Breast epithelium (tissue), 4 donors: ENCODE data around the gene IDUA. TPM values are rescaled to one million over a fixed set of nuclear protein-coding genes. Genes with fewer than 3 reads are reported as not detected.

Source experiments
- DNase-seq, 2 donors: peaks; one replicate each; pipeline ENCODE4 v3.0.0-alpha.2; 2019; ENCODE audit warnings: low spot score in 2 of 2
- H3K27ac ChIP-seq, 2 donors: fragments of 200-600 bp; sonication (generic) in 1 of 2; one replicate each; pipeline ENCODE4 v1.5.1; 2016 to 2019; ENCODE audit warnings: mild to moderate bottlenecking in 1 of 2
- H3K27me3 ChIP-seq, 2 donors: fragments of 200-600 bp; sonication (generic) in 1 of 2; one replicate each; pipeline versions ENCODE4 v1.5.1 to v1.6.0; 2017 to 2019; ENCODE audit warnings: control low read depth in 1 of 2, mild to moderate bottlenecking in 1 of 2
- H3K36me3 ChIP-seq: fragments of 200-600 bp; one replicate; pipeline ENCODE4 v1.5.1; 2019
- H3K4me1 ChIP-seq, 2 donors: fragments of 200-600 bp; sonication (generic); one replicate each; pipeline ENCODE4 v1.5.1; 2016 to 2019; ENCODE audit warnings: control low read depth in 1 of 2
- H3K4me3 ChIP-seq, 3 donors: fragments of 200-600 bp; sonication (generic); 1 replicate in 2 of 3; 2 replicates in 1 of 3; pipeline ENCODE4 v1.5.1; 2016 to 2019; ENCODE audit warnings: mild to moderate bottlenecking in 3 of 3, moderate library complexity in 2 of 3
- H3K9me3 ChIP-seq, 2 donors: fragments of 200-600 bp; sonication (generic) in 1 of 2; one replicate each; pipeline ENCODE4 v1.5.1; 2016 to 2019; ENCODE audit warnings: control low read depth in 1 of 2
- CTCF ChIP-seq, 3 donors: fragments of 450-650 bp; IDR thresholded peaks; one replicate each; pipeline ENCODE4 v1.5.1; 2016 to 2017; ENCODE audit warnings: antibody characterized with exemption in 3 of 3, mild to moderate bottlenecking in 3 of 3, moderate library complexity in 3 of 3
- POLR2A ChIP-seq: fragments of 450-650 bp; IDR thresholded peaks from one replicate; pipeline ENCODE4 v1.6.1; 2016; ENCODE audit warnings: antibody characterized with exemption, mild to moderate bottlenecking, moderate library complexity
- POLR2AphosphoS5 ChIP-seq, 3 donors: sonication (generic); formaldehyde crosslinking; IDR thresholded peaks; one replicate each; pipeline ENCODE4 v1.6.1; 2017; ENCODE audit warnings: antibody characterized with exemption in 3 of 3
- intact Hi-C: fragments of 100-400 bp; cut with DNase I; formaldehyde crosslinking; loops from one replicate; pipeline ENCODE4 v1.15.1; 2023; ENCODE audit warnings: low total_unique reads
- total RNA-seq, 3 donors: library from RNA; depleted of rRNA; stranded (reverse); fragments of >200 nt; gene quantifications; one replicate each; pipeline ENCODE4 v1.1.0, GENCODE V29; 2016

IDUA gene
- total RNA-seq, 3 donors from 2014 or later = 16.3 to 32.8 (median 28.2) TPM

DNA sequence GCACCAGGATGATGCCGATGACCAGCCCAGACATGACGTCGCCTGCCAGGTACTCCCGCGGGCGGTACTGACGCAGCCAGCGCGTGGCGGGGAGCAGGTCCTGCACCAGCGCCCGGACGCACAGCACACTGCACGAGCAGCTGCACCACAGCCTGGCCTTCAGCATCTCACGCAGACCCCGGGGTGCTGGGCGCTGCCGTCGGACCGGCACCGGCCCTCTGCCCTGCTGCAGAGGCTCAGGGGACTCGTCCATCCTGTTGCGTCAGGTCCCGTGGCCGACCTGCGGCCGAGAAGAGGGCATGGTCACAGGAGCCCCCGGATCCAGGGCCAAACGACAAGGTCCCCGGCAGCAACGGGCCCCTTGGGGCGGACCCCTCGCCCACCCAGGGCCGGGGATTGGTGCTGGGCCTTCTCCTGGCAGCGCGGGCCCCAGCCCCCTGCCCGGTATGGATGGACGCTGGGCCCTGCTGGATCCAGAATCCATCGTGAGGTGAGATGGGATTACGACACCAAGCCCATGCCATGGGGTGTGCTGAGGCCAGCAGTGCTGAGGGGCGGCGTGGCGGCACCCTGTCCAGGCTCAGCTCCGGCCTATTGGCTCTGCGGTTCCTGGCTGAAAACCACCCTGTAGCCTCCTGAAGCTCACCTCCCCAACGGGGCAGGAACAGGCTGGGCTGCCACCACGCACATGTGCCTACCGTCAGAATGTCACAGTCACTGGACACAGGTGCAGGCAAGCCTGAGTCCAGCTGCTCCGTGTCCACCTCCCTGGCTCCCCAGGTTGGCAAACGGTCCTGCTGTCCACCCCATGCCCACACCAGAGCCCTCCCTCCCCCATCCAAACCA, 4.8 kb downstream of the IDUA start:
- Histone ChIP-seq H3K27ac (peak overlapping the region; percentile 67 to 73), H3K9me3 (no peaks in the 10 kb centered on the region), H3K4me3 (no peak overlapping the region), H3K36me3 (no peaks in the 10 kb centered on the region), H3K27me3 (no peaks in the 10 kb centered on the region), H3K4me1 (peaks cover 0 to 8% of the 10 kb centered on the region in 2 donors)
- TF ChIP-seq POLR2A (no peak), POLR2AphosphoS5 (IDR thresholded peaks at IDR 0.05) (no peak), CTCF (IDR thresholded peaks at IDR 0.05) (no peak)
- DNase-seq = no peak
- intact Hi-C loops = loop anchor here (10.0 kb wide), 1 partner anchor 317 kb away; the partner anchor contains the start of genes ATP5ME and MYL5

DNA sequence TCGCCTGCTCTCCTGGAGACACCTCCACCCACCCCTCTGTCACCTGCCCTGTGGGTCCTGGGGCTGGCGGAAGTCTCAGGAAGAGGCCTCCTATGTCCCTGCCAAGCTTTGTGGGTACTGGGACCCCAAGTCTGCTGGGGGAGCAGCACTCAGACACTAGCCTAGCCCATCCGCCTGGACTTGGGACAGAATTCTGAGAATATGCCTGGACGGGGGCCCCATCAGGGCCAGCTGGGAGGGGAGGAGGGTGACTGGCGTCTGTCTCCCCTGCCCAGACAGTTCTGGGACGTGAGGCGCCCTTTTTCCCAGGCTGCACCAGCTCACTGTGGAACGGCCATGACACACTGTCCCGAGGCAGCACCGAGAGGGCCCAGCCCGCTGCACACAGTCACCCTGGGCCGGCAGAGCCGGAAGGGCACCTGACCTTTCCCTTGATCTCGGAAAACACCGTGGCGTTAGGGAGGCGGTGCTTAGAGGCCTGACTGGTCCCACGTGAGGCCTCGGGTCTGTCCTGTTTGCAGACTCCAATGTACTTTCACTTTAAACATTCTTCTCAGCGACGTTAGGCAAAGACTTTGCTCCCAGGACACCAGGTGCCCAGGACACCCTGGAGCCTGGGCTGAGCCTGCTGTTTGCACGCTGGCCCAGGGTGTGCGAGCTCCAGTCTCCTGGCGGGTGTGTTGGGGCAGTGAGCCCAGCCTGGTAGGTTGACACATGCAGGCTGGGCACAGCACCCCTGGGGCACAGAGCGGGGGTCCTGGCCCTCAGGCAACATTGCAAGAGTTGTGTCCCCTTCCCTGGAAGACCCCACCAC, 5.7 kb downstream of the IDUA start:
- no peaks in the 10 kb centered on the region for H3K36me3 ChIP-seq
- H3K27ac ChIP-seq = peak overlapping the region; percentile 67 to 73
- peak overlapping the region in 2 of 3 donors; percentile 1 to 22 for H3K4me3 ChIP-seq
- peak; percentile 69 to 84 for DNase-seq
- TF ChIP-seq POLR2A (no peak), POLR2AphosphoS5 (IDR thresholded peaks at IDR 0.05) (peak in 1 of 3 donors; percentile 5)
- H3K4me1 ChIP-seq = peaks cover 0 to 5% of the 10 kb centered on the region in 2 donors
- H3K27me3 ChIP-seq = peaks cover 0 to 2% of the 10 kb centered on the region in 2 donors
- H3K9me3 ChIP-seq = no peaks in the 10 kb centered on the region
- intact Hi-C loops = loop anchor here (10.0 kb wide), 1 partner anchor 318 kb away; the partner anchor contains the start of genes ATP5ME and MYL5

DNA sequence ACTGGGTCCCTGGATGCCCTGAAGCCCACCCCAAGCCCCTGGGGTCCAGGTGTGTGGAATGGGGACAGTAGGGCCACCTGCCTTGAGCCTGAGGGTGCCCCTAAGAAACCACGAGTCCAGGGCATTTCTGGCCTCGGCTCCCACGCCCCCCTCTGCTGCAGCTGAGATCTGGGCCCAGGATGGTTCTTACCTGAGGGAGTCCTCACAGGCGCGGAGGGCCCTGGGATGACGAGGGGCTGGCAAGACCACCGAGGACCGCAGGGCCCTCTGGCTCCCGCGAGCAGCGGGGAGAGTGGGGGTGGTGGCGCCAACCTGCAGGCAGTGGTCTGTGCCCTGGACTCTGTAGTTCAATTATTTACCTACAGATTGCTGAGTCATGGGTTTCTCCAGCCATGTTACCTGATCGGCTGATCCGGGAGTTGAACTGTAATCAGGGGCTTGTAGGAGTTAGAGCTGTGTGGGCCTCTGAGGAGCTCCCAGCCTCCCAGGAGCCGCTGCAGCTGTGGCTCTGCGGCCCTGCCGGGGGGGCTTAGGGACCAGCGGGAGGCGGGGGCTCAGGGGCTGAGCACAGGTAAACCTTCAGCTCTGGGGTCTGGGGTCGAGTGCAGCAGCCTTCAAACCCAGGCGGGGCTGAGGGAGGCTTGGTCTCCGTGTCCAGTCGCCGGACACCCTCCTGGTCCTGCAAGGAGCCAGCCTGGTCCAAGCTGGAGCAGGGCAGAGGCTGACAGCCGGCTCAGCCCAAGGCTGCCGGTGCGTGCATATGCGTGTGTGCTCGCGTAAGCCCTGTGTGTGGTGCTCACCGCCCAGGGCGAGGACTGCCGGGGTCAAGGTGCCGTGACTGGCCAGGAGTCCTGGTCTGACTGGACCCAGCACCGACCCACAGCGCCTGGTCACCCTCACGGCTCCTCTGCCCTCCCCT, 6.5 kb downstream of the IDUA start, which contains the start of gene SLC26A1:
Gene SLC26A1, minus strand, starts transcription at position 294 of the 919 bp plus-strand sequence. CDS start 1,701 bp downstream, outside the sequence.
- Histone ChIP-seq H3K27ac (peak within 1 kb of the TSS; percentile 67 to 73), H3K27me3 (peaks cover 0 to 11% of the 10 kb centered on the region in 2 donors), H3K9me3 (no peaks in the 10 kb centered on the region), H3K4me1 (no peaks in the 10 kb centered on the region), H3K4me3 (peak within 1 kb of the TSS in 2 of 3 donors; percentile 1 to 22), H3K36me3 (no peaks in the 10 kb centered on the region)
- TF ChIP-seq CTCF (IDR thresholded peaks at IDR 0.05) (no peak), POLR2AphosphoS5 (IDR thresholded peaks at IDR 0.05) (no peak), POLR2A (no peak)
- no peak for DNase-seq
- intact Hi-C loops = loop anchor here (10.0 kb wide), 1 partner anchor 319 kb away; the partner anchor contains the start of genes ATP5ME and MYL5

DNA sequence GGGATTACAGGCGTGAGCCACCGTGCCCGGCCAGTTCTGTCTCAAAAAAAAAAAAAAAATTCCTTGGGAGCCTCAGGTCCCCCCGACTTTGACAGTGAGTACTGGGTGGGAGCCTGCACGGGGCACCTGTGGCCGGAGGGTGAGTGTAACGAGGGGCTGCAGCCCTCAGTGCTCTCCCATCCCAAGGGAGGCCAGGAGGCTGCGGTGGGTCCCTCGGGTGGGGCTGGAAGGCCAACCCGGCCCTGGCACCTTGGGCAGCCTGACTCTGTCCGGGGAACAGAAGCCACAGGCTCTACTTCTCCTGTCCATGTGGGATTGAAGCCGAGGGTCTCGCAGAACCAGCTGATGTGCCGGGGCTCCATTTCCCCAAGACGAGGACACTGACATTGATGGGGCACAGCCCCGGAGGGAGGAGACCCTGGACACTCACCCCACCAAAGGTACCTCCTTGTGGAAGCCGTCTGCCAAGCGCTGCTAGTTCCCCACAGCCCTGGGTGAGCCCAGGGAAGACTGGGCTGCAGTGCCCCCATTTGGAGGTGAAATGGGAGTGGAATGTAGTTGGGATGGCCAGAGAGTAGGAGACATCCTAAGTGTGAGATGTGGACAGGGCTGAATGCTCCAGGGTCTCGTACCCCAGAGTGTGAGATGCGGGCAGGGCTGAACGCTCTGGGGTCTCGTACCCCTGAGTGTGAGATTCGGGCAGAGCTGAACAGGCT, 8.6 kb downstream of the IDUA start:
- intact Hi-C loops = loop anchor here (10.0 kb wide), 1 partner anchor 321 kb away; the partner anchor contains the start of genes ATP5ME and MYL5

More for the DNA sequence above, 8.6 kb downstream of the IDUA start:
- H3K4me3 ChIP-seq = no peak overlapping the region
- H3K36me3 ChIP-seq = no peaks in the 10 kb centered on the region
- H3K9me3 ChIP-seq = no peaks in the 10 kb centered on the region
- peaks cover 0 to 22% of the 10 kb centered on the region in 2 donors for H3K27me3 ChIP-seq
- no peak for DNase-seq
- H3K27ac ChIP-seq = no peak overlapping the region
- H3K4me1 ChIP-seq = no peaks in the 10 kb centered on the region
- no peak for TF ChIP-seq POLR2A
- TF ChIP-seq CTCF (IDR thresholded peaks at IDR 0.05) = no peak
- no peak for TF ChIP-seq POLR2AphosphoS5 (IDR thresholded peaks at IDR 0.05)
